ENCODE results near the gene OBI1.

Gene OBI1

GRCh38 chr13:78604782-78605611, 54.0 kb downstream of the OBI1 start (continued):
- TF ChIP-seq ZBTB10 (tag by site-specific recombination; IDR thresholded peaks at IDR 0.05) = no peak
- TF ChIP-seq ZNF169 (tag by site-specific recombination; IDR thresholded peaks at IDR 0.05) = no peak
- no peak for TF ChIP-seq ZSCAN18 (tag by site-specific recombination; IDR thresholded peaks at IDR 0.05)
- no peak for TF ChIP-seq ZNF654 (tag by site-specific recombination; IDR thresholded peaks at IDR 0.05; ENCODE audit: low read depth)
- TF ChIP-seq ZNF280C (tag by site-specific recombination; IDR thresholded peaks at IDR 0.05) = no peak
- TF ChIP-seq ZNF585B (tag by site-specific recombination; IDR thresholded peaks at IDR 0.05) = no peak
- no peak for TF ChIP-seq ATF2 (tag by site-specific recombination; IDR thresholded peaks at IDR 0.05; ENCODE audit: low read depth)
- no peak for TF ChIP-seq KLF10 (tag by site-specific recombination; IDR thresholded peaks at IDR 0.05)
- peak; percentile 55; the same call in 1 of the 2 replicates for TF ChIP-seq PATZ1 (tag by site-specific recombination; IDR thresholded peaks at IDR 0.05)
- TF ChIP-seq ZIC2 (tag by site-specific recombination; IDR thresholded peaks at IDR 0.05) = peak; percentile 89
- TF ChIP-seq PRDM10 (tag by site-specific recombination; IDR thresholded peaks at IDR 0.05) = peak; percentile 53
- TF ChIP-seq ZNF488 (tag by site-specific recombination; IDR thresholded peaks at IDR 0.05) = no peak
- peak; percentile 39; the same call in 1 of the 2 replicates for TF ChIP-seq ZNF398 (tag by site-specific recombination; IDR thresholded peaks at IDR 0.05)
- TF ChIP-seq ZBTB7A (tag by site-specific recombination; IDR thresholded peaks at IDR 0.05; ENCODE audit: low read depth) = no peak
- TF ChIP-seq ZNF16 (tag by site-specific recombination; IDR thresholded peaks at IDR 0.05; ENCODE audit: low read depth) = no peak
- TF ChIP-seq ZNF18 (tag by site-specific recombination; IDR thresholded peaks at IDR 0.05) = peak; percentile 65
- no peak for TF ChIP-seq ZNF146 (tag by site-specific recombination; IDR thresholded peaks at IDR 0.05)
